Activated naive CD8-positive, alpha-beta T cell treated with anti-CD3 and anti-CD28 coated beads for 36 hours (primary cell): Measurements from ENCODE around the gene CCSER1. TPM values are rescaled to one million over a fixed set of nuclear protein-coding genes. Genes with fewer than 3 reads are reported as not detected.

Experiments
- DNase-seq: peaks from one replicate; pipeline ENCODE4 v3.0.0; 2021
- H3K27ac Mint-ChIP-seq: one replicate; pipeline ENCODE4 v1.8.0; 2022; ENCODE audit warnings: mild to moderate bottlenecking, moderate library complexity, mixed read lengths
- H3K27me3 Mint-ChIP-seq: one replicate; pipeline ENCODE4 v1.8.0; 2022; ENCODE audit warnings: mild to moderate bottlenecking, mixed read lengths
- H3K36me3 Mint-ChIP-seq: one replicate; pipeline ENCODE4 v1.8.0; 2021; ENCODE audit warnings: mild to moderate bottlenecking, mixed read lengths
- H3K4me1 Mint-ChIP-seq: one replicate; pipeline ENCODE4 v1.8.0; 2021; ENCODE audit warnings: mixed read lengths
- H3K4me3 Mint-ChIP-seq: one replicate; pipeline ENCODE4 v1.8.0; 2022; ENCODE audit warnings: mild to moderate bottlenecking, moderate library complexity, mixed read lengths
- H3K9me3 Mint-ChIP-seq: one replicate; pipeline ENCODE4 v1.8.0; 2022; ENCODE audit warnings: mixed read lengths
- total RNA-seq, 2 experiments: library from RNA; stranded (reverse); gene quantifications; one replicate each; pipeline ENCODE4 v1.2.3, GENCODE V29; 2021

Gene CCSER1
- total RNA-seq, 2 experiments from 2014 or later = 0.29 to 0.42 TPM

- DNase-seq = no peak
- Mint-ChIP-seq H3K9me3 (no peaks in the 10 kb centered on the region), H3K4me1 (no peaks in the 10 kb centered on the region), H3K4me3 (no peak overlapping the region), H3K27ac (no peak overlapping the region), H3K36me3 (no peaks in the 10 kb centered on the region), H3K27me3 (peaks cover 12% of the 10 kb centered on the region)
Measured at GRCh38 chr4:90120037-90120436, 7.2 kb upstream of the CCSER1 start.

- no peak overlapping the region for H3K4me3 Mint-ChIP-seq
- peaks cover 19% of the 10 kb centered on the region for H3K27me3 Mint-ChIP-seq
- H3K9me3 Mint-ChIP-seq = no peaks in the 10 kb centered on the region
- H3K36me3 Mint-ChIP-seq = no peaks in the 10 kb centered on the region
- DNase-seq = no peak
- no peak overlapping the region for H3K27ac Mint-ChIP-seq
- no peaks in the 10 kb centered on the region for H3K4me1 Mint-ChIP-seq
Measured at GRCh38 chr4:90120815-90121214, 6.4 kb upstream of the CCSER1 start.

- Mint-ChIP-seq H3K27me3 (peaks cover 29% of the 10 kb centered on the region), H3K9me3 (no peaks in the 10 kb centered on the region), H3K36me3 (no peaks in the 10 kb centered on the region), H3K27ac (no peak overlapping the region), H3K4me1 (peaks cover 2% of the 10 kb centered on the region), H3K4me3 (no peak overlapping the region)
- no peak for DNase-seq
Measured at GRCh38 chr4:90121676-90122354, 5.4 kb upstream of the CCSER1 start.

GRCh38 chr4:90122355-90122748 is 4.8 kb upstream of the CCSER1 start:
- H3K27me3 Mint-ChIP-seq = peaks cover 34% of the 10 kb centered on the region
- H3K27ac Mint-ChIP-seq = no peak overlapping the region
- H3K36me3 Mint-ChIP-seq = no peaks in the 10 kb centered on the region
- H3K4me3 Mint-ChIP-seq = no peak overlapping the region
- peaks cover 5% of the 10 kb centered on the region for H3K4me1 Mint-ChIP-seq
- no peaks in the 10 kb centered on the region for H3K9me3 Mint-ChIP-seq
- DNase-seq = no peak

GRCh38 chr4:90124276-90124675 is 2.9 kb upstream of the CCSER1 start:
- Mint-ChIP-seq H3K4me1 (peaks cover 16% of the 10 kb centered on the region), H3K27me3 (peaks cover 48% of the 10 kb centered on the region), H3K27ac (no peak overlapping the region), H3K9me3 (no peaks in the 10 kb centered on the region), H3K36me3 (no peaks in the 10 kb centered on the region), H3K4me3 (no peak overlapping the region)
- DNase-seq = no peak

- no peak overlapping the region for H3K27ac Mint-ChIP-seq
- peak overlapping the region; percentile 76 for H3K4me3 Mint-ChIP-seq
- H3K9me3 Mint-ChIP-seq = no peaks in the 10 kb centered on the region
- H3K36me3 Mint-ChIP-seq = no peaks in the 10 kb centered on the region
- peaks cover 17% of the 10 kb centered on the region for H3K4me1 Mint-ChIP-seq
- peaks cover 61% of the 10 kb centered on the region for H3K27me3 Mint-ChIP-seq
- no peak for DNase-seq
Measured at GRCh38 chr4:90126805-90127204, 389 bp upstream of the CCSER1 start.

- peak overlapping the region; percentile 76 for H3K4me3 Mint-ChIP-seq
- H3K27ac Mint-ChIP-seq = no peak overlapping the region
- H3K9me3 Mint-ChIP-seq = no peaks in the 10 kb centered on the region
- DNase-seq = peak; percentile 4
- H3K27me3 Mint-ChIP-seq = peaks cover 61% of the 10 kb centered on the region
- H3K4me1 Mint-ChIP-seq = peaks cover 17% of the 10 kb centered on the region
- H3K36me3 Mint-ChIP-seq = no peaks in the 10 kb centered on the region
Measured at GRCh38 chr4:90127706-90128345, 632 bp downstream of the CCSER1 start.

- Mint-ChIP-seq H3K27ac (peak overlapping the region; percentile 25), H3K9me3 (no peaks in the 10 kb centered on the region), H3K4me3 (peak overlapping the region; percentile 60), H3K4me1 (peaks cover 17% of the 10 kb centered on the region), H3K27me3 (peaks cover 55% of the 10 kb centered on the region), H3K36me3 (no peaks in the 10 kb centered on the region)
- no peak for DNase-seq
Measured at GRCh38 chr4:90128961-90129495, 1.8 kb downstream of the CCSER1 start.

- Mint-ChIP-seq H3K36me3 (no peaks in the 10 kb centered on the region), H3K27me3 (peaks cover 49% of the 10 kb centered on the region), H3K4me1 (peaks cover 17% of the 10 kb centered on the region), H3K27ac (no peak overlapping the region), H3K9me3 (no peaks in the 10 kb centered on the region), H3K4me3 (no peak overlapping the region)
- DNase-seq = no peak
Measured at GRCh38 chr4:90130076-90130475, 2.9 kb downstream of the CCSER1 start.

- Mint-ChIP-seq H3K4me3 (no peak overlapping the region), H3K27ac (no peak overlapping the region), H3K36me3 (no peaks in the 10 kb centered on the region), H3K4me1 (no peaks in the 10 kb centered on the region), H3K27me3 (no peaks in the 10 kb centered on the region), H3K9me3 (no peaks in the 10 kb centered on the region)
- DNase-seq = no peak
Measured at GRCh38 chr4:90137555-90137954, 10.4 kb downstream of the CCSER1 start.

- no peak for DNase-seq
- Mint-ChIP-seq H3K27ac (no peak overlapping the region), H3K9me3 (no peaks in the 10 kb centered on the region), H3K27me3 (no peaks in the 10 kb centered on the region), H3K4me3 (no peak overlapping the region), H3K4me1 (no peaks in the 10 kb centered on the region), H3K36me3 (no peaks in the 10 kb centered on the region)
Measured at GRCh38 chr4:90142081-90142480, 14.9 kb downstream of the CCSER1 start.

GRCh38 chr4:90145319-90145718 is 18.1 kb downstream of the CCSER1 start:
- Mint-ChIP-seq H3K36me3 (no peaks in the 10 kb centered on the region), H3K27ac (no peak overlapping the region), H3K27me3 (no peaks in the 10 kb centered on the region), H3K9me3 (no peaks in the 10 kb centered on the region), H3K4me1 (no peaks in the 10 kb centered on the region), H3K4me3 (no peak overlapping the region)
- no peak for DNase-seq

GRCh38 chr4:90146306-90146705 is 19.1 kb downstream of the CCSER1 start:
- no peaks in the 10 kb centered on the region for H3K9me3 Mint-ChIP-seq
- H3K36me3 Mint-ChIP-seq = no peaks in the 10 kb centered on the region
- H3K27ac Mint-ChIP-seq = no peak overlapping the region
- H3K4me3 Mint-ChIP-seq = no peak overlapping the region
- no peak for DNase-seq
- H3K27me3 Mint-ChIP-seq = no peaks in the 10 kb centered on the region
- no peaks in the 10 kb centered on the region for H3K4me1 Mint-ChIP-seq

- Mint-ChIP-seq H3K9me3 (no peaks in the 10 kb centered on the region), H3K27ac (no peak overlapping the region), H3K27me3 (no peaks in the 10 kb centered on the region), H3K4me1 (no peaks in the 10 kb centered on the region), H3K36me3 (no peaks in the 10 kb centered on the region), H3K4me3 (no peak overlapping the region)
- DNase-seq = no peak
Measured at GRCh38 chr4:90148574-90149148, 21.5 kb downstream of the CCSER1 start.

- no peak overlapping the region for H3K4me3 Mint-ChIP-seq
- H3K4me1 Mint-ChIP-seq = no peaks in the 10 kb centered on the region
- no peaks in the 10 kb centered on the region for H3K27me3 Mint-ChIP-seq
- no peak overlapping the region for H3K27ac Mint-ChIP-seq
- DNase-seq = no peak
- H3K9me3 Mint-ChIP-seq = no peaks in the 10 kb centered on the region
- no peaks in the 10 kb centered on the region for H3K36me3 Mint-ChIP-seq
Measured at GRCh38 chr4:90152024-90152423, 24.8 kb downstream of the CCSER1 start.
